ENCODE data around the gene CCDC86. TPM values are rescaled to one million over a fixed set of nuclear protein-coding genes. Genes with fewer than 3 reads are reported as not detected.

CCDC86 gene
- total RNA-seq, 1 donor from 2014 or later: 22.8 TPM

GRCh38 chr11:60838132-60838531 lies 3.8 kb upstream of the CCDC86 start:
- DNase-seq (ENCODE audit: low spot score, unreplicated experiment): no peak
- Mint-ChIP-seq H3K27ac (no peak overlapping the region), H3K4me1 (ENCODE audit: low read depth) (peaks cover 10% of the 10 kb centered on the region)

DNA sequence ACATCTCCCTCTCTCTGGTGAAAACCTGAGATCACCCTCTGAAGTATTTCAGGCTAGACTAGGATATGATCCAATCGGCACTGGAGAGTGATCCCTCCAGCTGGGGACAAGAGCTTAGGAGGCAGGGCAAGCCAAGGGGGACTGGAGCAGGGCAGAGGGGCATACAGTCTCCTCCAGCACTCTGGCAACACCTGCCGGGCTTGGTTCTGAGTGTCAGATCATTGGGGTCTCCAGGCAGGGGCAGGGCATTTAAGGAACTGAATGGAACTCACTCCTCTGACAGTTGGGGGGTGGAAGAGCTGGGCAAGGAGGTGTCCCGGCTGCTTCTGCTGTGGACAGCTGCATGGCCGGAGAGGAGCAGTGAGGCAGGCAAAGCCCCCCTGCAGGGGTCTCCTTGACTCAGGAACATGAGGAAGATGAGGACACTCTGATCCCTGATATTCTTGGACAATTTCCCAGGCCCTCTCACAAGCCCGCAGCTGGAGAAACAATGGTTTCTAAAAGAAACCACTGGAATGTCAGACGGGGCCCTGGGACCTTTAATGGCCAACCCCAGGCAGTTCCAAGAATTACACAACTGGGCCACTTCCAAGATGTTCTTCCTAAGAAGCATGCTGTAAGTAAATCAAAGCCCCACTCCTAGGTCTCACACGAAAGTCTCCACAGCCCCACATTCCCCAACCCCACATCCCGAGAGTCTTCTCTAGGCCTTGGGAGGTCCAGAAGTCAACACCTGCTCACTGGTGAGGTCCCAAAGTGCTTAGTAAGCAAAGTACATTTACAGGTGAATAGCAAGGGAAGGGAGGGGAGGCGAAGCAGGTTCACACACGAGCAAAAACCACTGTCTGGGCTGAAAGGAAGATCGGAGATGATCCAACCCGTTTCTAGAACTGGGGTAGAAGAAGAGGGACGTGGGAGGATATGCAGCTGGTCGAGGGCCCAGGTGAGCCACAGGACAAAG lies 1.2 kb upstream of the CCDC86 start:
- TF ChIP-seq, protein P1, sequence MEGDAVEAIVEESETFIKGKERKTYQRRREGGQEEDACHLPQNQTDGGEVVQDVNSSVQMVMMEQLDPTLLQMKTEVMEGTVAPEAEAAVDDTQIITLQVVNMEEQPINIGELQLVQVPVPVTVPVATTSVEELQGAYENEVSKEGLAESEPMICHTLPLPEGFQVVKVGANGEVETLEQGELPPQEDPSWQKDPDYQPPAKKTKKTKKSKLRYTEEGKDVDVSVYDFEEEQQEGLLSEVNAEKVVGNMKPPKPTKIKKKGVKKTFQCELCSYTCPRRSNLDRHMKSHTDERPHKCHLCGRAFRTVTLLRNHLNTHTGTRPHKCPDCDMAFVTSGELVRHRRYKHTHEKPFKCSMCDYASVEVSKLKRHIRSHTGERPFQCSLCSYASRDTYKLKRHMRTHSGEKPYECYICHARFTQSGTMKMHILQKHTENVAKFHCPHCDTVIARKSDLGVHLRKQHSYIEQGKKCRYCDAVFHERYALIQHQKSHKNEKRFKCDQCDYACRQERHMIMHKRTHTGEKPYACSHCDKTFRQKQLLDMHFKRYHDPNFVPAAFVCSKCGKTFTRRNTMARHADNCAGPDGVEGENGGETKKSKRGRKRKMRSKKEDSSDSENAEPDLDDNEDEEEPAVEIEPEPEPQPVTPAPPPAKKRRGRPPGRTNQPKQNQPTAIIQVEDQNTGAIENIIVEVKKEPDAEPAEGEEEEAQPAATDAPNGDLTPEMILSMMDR (IDR thresholded peaks at IDR 0.05; ENCODE audit: unreplicated experiment): no peak
- no peaks in the 10 kb centered on the region for H3K36me3 Mint-ChIP-seq (ENCODE audit: insufficient read depth)
- H3K27ac Mint-ChIP-seq: peak overlapping the region; percentile 26
- H3K4me1 Mint-ChIP-seq (ENCODE audit: low read depth): peaks cover 33% of the 10 kb centered on the region
- peaks cover 4% of the 10 kb centered on the region for H3K27me3 Mint-ChIP-seq
- no peak for DNase-seq (ENCODE audit: low spot score, unreplicated experiment)
- H3K9me3 Mint-ChIP-seq (ENCODE audit: low read depth): no peaks in the 10 kb centered on the region
- peak overlapping the region; percentile 84 for H3K4me3 Mint-ChIP-seq (ENCODE audit: low read depth)

More at GRCh38 chr11:60838132-60838531, 3.8 kb upstream of the CCDC86 start:
- Mint-ChIP-seq H3K36me3 (ENCODE audit: insufficient read depth) (no peaks in the 10 kb centered on the region), H3K27me3 (peaks cover 8% of the 10 kb centered on the region), H3K4me3 (ENCODE audit: low read depth) (no peak overlapping the region), H3K9me3 (ENCODE audit: low read depth) (no peaks in the 10 kb centered on the region)
- TF ChIP-seq, protein P1 (IDR thresholded peaks at IDR 0.05; ENCODE audit: unreplicated experiment): peak; percentile 41

DNA sequence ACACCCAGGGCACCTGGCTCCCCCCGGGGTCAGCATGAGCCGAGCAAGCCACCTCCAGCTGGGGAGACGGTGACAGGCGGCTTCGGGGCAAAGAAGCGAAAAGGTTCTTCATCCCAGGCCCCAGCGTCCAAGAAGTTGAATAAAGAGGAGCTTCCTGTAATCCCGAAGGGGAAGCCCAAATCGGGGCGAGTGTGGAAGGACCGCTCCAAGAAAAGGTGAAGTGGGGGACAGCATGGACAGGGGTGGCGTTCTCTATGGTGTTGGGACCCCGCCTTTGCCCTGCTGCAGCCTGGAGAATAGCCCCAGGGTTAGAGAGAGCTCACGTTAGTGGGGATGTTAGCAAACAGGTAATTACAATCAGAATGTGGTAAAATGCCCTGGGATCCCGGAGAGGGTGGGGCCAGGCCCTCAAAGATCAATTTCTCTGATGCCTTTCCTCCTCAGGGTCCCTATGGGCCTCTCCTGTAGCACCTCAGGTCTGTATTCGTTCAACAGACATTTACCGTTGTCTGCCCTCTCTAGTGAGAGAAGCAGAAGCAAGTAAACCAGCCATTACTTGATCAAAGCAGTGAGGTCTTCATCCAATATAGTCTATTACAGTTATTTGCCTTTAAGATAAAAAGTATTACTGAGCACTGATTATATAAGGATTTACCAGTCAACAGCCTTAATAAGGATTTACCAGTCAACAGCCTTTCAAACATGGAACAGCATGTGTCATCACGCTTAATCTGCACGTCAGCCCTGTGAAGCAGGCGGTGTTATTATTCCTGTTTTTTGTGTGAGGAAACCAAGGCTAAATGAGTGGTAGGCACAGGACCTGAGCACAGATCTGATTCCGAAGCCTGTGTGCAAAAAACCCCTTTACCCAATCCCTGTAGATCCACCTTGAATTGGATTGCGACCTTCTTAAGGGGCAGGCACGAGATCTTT lies 1.0 kb downstream of the CCDC86 start:
- H3K4me1 Mint-ChIP-seq (ENCODE audit: low read depth): peaks cover 33% of the 10 kb centered on the region
- no peaks in the 10 kb centered on the region for H3K36me3 Mint-ChIP-seq (ENCODE audit: insufficient read depth)
- no peak for DNase-seq (ENCODE audit: low spot score, unreplicated experiment)
- TF ChIP-seq, protein P1 (IDR thresholded peaks at IDR 0.05; ENCODE audit: unreplicated experiment): no peak
- H3K9me3 Mint-ChIP-seq (ENCODE audit: low read depth): no peaks in the 10 kb centered on the region
- H3K27ac Mint-ChIP-seq: peak overlapping the region; percentile 74
- no peaks in the 10 kb centered on the region for H3K27me3 Mint-ChIP-seq
- peak overlapping the region; percentile 84 for H3K4me3 Mint-ChIP-seq (ENCODE audit: low read depth)

GRCh38 chr11:60844045-60844869 lies 2.3 kb downstream of the CCDC86 start:
- no peak for DNase-seq (ENCODE audit: low spot score, unreplicated experiment)
- H3K27ac Mint-ChIP-seq: peak overlapping the region; percentile 18
- no peaks in the 10 kb centered on the region for H3K9me3 Mint-ChIP-seq (ENCODE audit: low read depth)
- H3K4me1 Mint-ChIP-seq (ENCODE audit: low read depth): peaks cover 33% of the 10 kb centered on the region
- H3K27me3 Mint-ChIP-seq: no peaks in the 10 kb centered on the region
- peak overlapping the region; percentile 84 for H3K4me3 Mint-ChIP-seq (ENCODE audit: low read depth)
- TF ChIP-seq, protein P1 (IDR thresholded peaks at IDR 0.05; ENCODE audit: unreplicated experiment): no peak
- H3K36me3 Mint-ChIP-seq (ENCODE audit: insufficient read depth): peaks cover 3% of the 10 kb centered on the region

All from progenitor cell of endocrine pancreas (in vitro differentiated cells).